Fibroblast of lung (primary cell): ENCODE results near the gene HCLS1. TPM values are rescaled to one million over a fixed set of nuclear protein-coding genes. Genes with fewer than 3 reads are reported as not detected.
A peak's percentile ranks its signal among the peaks of the same experiment; 100 is the strongest.
"Not testable (repeated sequence)": the region's sequence is repeated elsewhere in the genome, so short reads cannot be mapped to it uniquely, and the experiment has no call there.

Experiments
- DNase-seq, 2 donors: peaks; one replicate each; pipeline versions ENCODE4 v3.0.0 to v3.0.0-alpha.2; 2010; ENCODE audit warnings: low read depth in 2 of 2
- H2AFZ ChIP-seq: 2 replicates; pipeline ENCODE4 v1.5.1; 2012; ENCODE audit warnings: low read length, control low read depth, inconsistent platforms
- H3K27ac ChIP-seq: 2 replicates; pipeline ENCODE4 v1.5.1; 2011; ENCODE audit warnings: low read length, control low read depth; ENCODE audit not compliant: insufficient read depth
- H3K27me3 ChIP-seq: 2 replicates; pipeline ENCODE4 v1.5.1; 2011; ENCODE audit warnings: mild to moderate bottlenecking, low read length; ENCODE audit not compliant: control insufficient read depth, insufficient read depth
- H3K36me3 ChIP-seq: 2 replicates; pipeline ENCODE4 v1.5.1; 2011; ENCODE audit warnings: low read length; ENCODE audit not compliant: control insufficient read depth, insufficient read depth
- H3K4me1 ChIP-seq: 2 replicates; pipeline ENCODE4 v1.5.1; 2011; ENCODE audit warnings: low read length; ENCODE audit not compliant: control insufficient read depth, insufficient read depth; ENCODE audit errors: extremely low read depth
- H3K4me2 ChIP-seq: 2 replicates; pipeline ENCODE4 v1.5.1; 2011; ENCODE audit warnings: low read length, control low read depth; ENCODE audit not compliant: insufficient read depth; ENCODE audit errors: extremely low read depth
- H3K4me3 ChIP-seq, 4 experiments: fragments of 200-600 bp in 1 of 4; sonication (generic) in 1 of 4; replicated peaks in 1 of 4; 2 replicates each; pipeline ENCODE4 v1.5.1; 2011 to 2016; ENCODE audit warnings: low read length in 4 of 4, low read depth in 3 of 4, mild to moderate bottlenecking in 3 of 4, control low read depth in 2 of 4, inconsistent platforms in 1 of 4, mixed read lengths in 1 of 4; ENCODE audit not compliant: insufficient read depth in 1 of 4; ENCODE audit errors: control extremely low read depth in 1 of 4
- H3K79me2 ChIP-seq: 2 replicates; pipeline ENCODE4 v1.5.1; 2012; ENCODE audit warnings: mild to moderate bottlenecking, low read length, inconsistent platforms; ENCODE audit not compliant: control insufficient read depth, insufficient read depth
- H3K9ac ChIP-seq: 2 replicates; pipeline ENCODE4 v1.5.1; 2011; ENCODE audit warnings: mild to moderate bottlenecking, low read length, control low read depth; ENCODE audit not compliant: insufficient read depth
- H3K9me3 ChIP-seq: 2 replicates; pipeline ENCODE4 v1.5.1; 2012; ENCODE audit warnings: low read depth, low read length; ENCODE audit not compliant: control insufficient read depth, insufficient read depth
- H4K20me1 ChIP-seq: 2 replicates; pipeline ENCODE4 v1.5.1; 2011; ENCODE audit warnings: low read length; ENCODE audit not compliant: control insufficient read depth, insufficient read depth; ENCODE audit errors: extremely low read depth
- CTCF ChIP-seq, 2 donors: IDR thresholded peaks in 1 of 2; conservative IDR thresholded peaks in 1 of 2; 1 replicate in 1 of 2; 2 replicates in 1 of 2; pipeline ENCODE4 v1.5.1; 2011 to 2012; ENCODE audit warnings: low read length in 2 of 2, control low read depth in 1 of 2, inconsistent platforms in 1 of 2, low read depth in 1 of 2, mild to moderate bottlenecking in 1 of 2
- EZH2 ChIP-seq: IDR thresholded peaks from 2 replicates; pipeline ENCODE4 v1.5.1; 2012; ENCODE audit warnings: low read length, control low read depth, mild to moderate bottlenecking; ENCODE audit errors: missing control alignments
- polyA plus RNA-seq, 2 donors: library from polyadenylated mRNA; depleted of rRNA in 1 of 2; stranded (reverse) in 1 of 2; unstranded in 1 of 2; fragments of >200 nt; gene quantifications; 2 replicates each; pipeline ENCODE4 v1.2.1, GENCODE V29; 2011 to 2012; ENCODE audit warnings: missing spikeins in 1 of 2
- total RNA-seq: library from RNA; depleted of rRNA; stranded (reverse); fragments of >200 nt; gene quantifications from 2 replicates; pipeline ENCODE4 v1.2.1, GENCODE V29; 2014

Gene HCLS1
- total and polyA plus RNA-seq, 2 donors (not counting 1 experiment from before 2014, with no cell fraction given), result 0.66 to 7.7 TPM

DNA sequence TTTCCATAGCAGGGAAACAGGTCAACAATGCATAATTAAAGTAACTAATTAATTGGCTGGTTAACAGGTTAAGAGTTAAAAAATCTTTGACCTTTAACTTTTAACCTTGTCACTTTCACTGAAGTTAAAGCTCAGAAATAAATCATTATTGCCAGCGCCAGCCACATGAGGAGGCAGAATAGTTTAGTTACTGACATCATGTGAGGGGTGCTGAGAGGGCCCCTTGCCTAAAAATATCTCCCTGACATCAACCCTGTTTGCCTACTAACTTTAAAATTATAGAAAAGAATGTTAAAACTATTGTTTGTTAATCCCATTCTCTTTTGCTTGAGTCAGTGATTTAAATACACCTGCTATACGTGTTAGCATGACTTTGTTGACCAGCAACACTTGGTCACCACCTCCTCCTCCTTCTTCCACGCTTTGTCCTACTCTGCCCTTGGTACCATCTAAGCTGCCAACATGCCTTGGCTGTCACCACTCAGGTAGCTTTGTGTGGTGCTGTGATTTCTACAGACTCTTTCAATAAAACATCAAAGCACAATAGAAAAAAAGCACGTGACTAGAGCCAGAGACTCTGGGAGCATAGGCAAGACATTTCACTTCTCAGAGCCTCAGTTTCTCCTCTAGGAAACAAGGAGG is 64.8 kb downstream of the HCLS1 start:
- no peaks in the 10 kb centered on the region for H3K27me3 ChIP-seq
- H3K9ac ChIP-seq, result no peak overlapping the region
- DNase-seq, result no peak
- no peak overlapping the region for H2AFZ ChIP-seq
- no peak overlapping the region for H3K4me2 ChIP-seq
- H3K27ac ChIP-seq, result no peak overlapping the region
- H3K4me3 ChIP-seq, result no peak overlapping the region
- no peaks in the 10 kb centered on the region for H3K79me2 ChIP-seq
- no peaks in the 10 kb centered on the region for H3K36me3 ChIP-seq
- H3K9me3 ChIP-seq, result no peaks in the 10 kb centered on the region
- no peaks in the 10 kb centered on the region for H4K20me1 ChIP-seq
- no peaks in the 10 kb centered on the region for H3K4me1 ChIP-seq
- TF ChIP-seq EZH2, result no peak
- no peak for TF ChIP-seq CTCF (conservative IDR thresholded peaks at IDR 0.05 in 1 of 2, IDR thresholded peaks at IDR 0.05 in 1 of 2; ENCODE audit: low read depth in 1 of 2, low read length in 2 of 2)

DNA sequence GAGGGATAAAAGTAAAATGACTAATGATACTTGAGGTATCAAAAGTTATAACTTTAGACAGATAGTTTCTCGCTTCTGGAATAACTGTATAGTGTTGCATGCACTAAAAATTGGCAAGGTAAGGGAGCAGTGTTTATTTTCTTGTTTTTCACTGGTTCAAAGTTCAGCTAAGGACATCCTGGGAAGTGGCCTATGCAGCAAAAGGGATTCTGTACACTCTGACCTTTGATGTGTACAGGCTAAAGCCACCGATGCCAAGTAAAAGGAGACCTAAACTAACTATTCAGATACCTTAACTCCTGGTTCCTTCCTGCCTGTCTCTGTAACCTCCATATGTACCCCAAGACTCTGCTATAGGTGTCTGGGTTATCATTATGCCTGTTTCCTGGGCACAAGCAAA is 65.9 kb downstream of the HCLS1 start:
- H3K9ac ChIP-seq, result no peak overlapping the region
- no peaks in the 10 kb centered on the region for H3K9me3 ChIP-seq
- H3K4me1 ChIP-seq, result no peaks in the 10 kb centered on the region
- no peaks in the 10 kb centered on the region for H3K36me3 ChIP-seq
- no peaks in the 10 kb centered on the region for H3K79me2 ChIP-seq
- H3K27me3 ChIP-seq, result no peaks in the 10 kb centered on the region
- H4K20me1 ChIP-seq, result no peaks in the 10 kb centered on the region
- H3K4me3 ChIP-seq, result no peak overlapping the region
- DNase-seq, result no peak
- H2AFZ ChIP-seq, result no peak overlapping the region
- no peak overlapping the region for H3K4me2 ChIP-seq
- no peak for TF ChIP-seq EZH2
- H3K27ac ChIP-seq, result no peak overlapping the region

DNA sequence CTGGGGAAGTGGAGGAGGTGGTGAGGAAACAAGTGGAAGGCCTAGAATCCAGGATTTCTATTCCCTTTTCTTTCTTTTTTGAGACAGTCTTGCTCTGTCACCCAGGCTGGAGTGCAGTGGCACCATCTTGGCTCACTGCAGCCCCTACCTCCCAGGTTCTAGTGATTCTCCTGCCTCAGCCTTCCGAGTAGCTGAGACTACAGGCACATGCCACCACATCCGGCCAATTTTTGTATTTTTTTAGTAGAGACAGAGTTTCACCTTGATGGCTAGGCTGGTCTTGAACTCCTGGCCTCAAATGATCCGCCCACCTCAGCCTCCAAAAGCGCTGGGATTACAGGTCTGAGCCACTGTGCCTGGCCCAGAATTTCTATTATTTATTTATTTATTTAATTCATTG is 66.9 kb downstream of the HCLS1 start:
- not testable (repeated sequence) for H3K4me1 ChIP-seq, H3K9me3 ChIP-seq, H3K9ac ChIP-seq, H4K20me1 ChIP-seq, H3K27ac ChIP-seq, H3K36me3 ChIP-seq, H3K27me3 ChIP-seq, DNase-seq, H3K4me3 ChIP-seq, H3K79me2 ChIP-seq, H3K4me2 ChIP-seq, H2AFZ ChIP-seq

GRCh38 chr3:121592856-121593702 is 67.6 kb downstream of the HCLS1 start, which contains the start of gene FBXO40:
FBXO40 (plus strand) TSS chr3:121593379; CDS start chr3:121620576, 27,197 bp downstream.
- H2AFZ ChIP-seq, result no peak within 1 kb of the TSS
- H3K27me3 ChIP-seq, result no peaks in the 10 kb centered on the region
- H3K79me2 ChIP-seq, result no peaks in the 10 kb centered on the region
- no peak for TF ChIP-seq EZH2
- TF ChIP-seq CTCF (conservative IDR thresholded peaks at IDR 0.05 in 1 of 2, IDR thresholded peaks at IDR 0.05 in 1 of 2; ENCODE audit: low read depth in 1 of 2, low read length in 2 of 2), result no peak
- no peaks in the 10 kb centered on the region for H3K9me3 ChIP-seq
- DNase-seq, result peak in 1 of 2 donors; percentile 9
- no peak within 1 kb of the TSS for H3K4me2 ChIP-seq
- no peak within 1 kb of the TSS for H3K9ac ChIP-seq
- no peaks in the 10 kb centered on the region for H3K36me3 ChIP-seq
- no peak within 1 kb of the TSS for H3K27ac ChIP-seq
- no peaks in the 10 kb centered on the region for H3K4me1 ChIP-seq
- no peak within 1 kb of the TSS for H3K4me3 ChIP-seq
- H4K20me1 ChIP-seq, result no peaks in the 10 kb centered on the region
